Measurements from ENCODE around the gene CHI3L1. TPM values are rescaled to one million over a fixed set of nuclear protein-coding genes. Genes with fewer than 3 reads are reported as not detected.
A peak's percentile ranks its signal among the peaks of the same experiment; 100 is the strongest.

Gene CHI3L1
- total RNA-seq, 4 donors from 2014 or later: 2.9 to 23.2 TPM; not detected in 2

DNA sequence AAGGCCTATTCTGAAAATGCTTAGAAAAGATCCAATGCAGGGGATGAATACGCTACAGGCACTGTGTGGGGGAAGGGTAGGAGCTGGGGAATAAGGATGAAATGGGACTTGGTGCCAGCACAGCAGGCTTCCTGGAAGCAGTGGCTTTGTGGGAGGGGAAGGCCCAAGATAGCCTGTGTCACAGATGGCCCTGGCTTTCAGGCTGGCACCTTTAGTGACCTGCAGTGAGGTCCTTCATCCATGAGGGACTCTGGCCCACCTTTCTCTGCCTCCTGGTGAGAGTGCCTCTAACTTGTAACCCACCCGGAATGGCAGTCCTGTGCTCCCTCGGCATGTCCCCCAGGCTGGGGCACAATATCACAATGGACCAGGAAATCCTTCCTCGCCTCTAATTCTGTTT lies 919 bp downstream of the CHI3L1 start:
- Histone ChIP-seq H3K9me3 (no peaks in the 10 kb centered on the region), H3K27me3 (no peaks in the 10 kb centered on the region), H3K4me1 (peaks cover 0 to 10% (median 0%) of the 10 kb centered on the region in 4 donors), H3K4me3 (no peak overlapping the region), H3K27ac (no peak overlapping the region), H3K36me3 (no peaks in the 10 kb centered on the region)
- in situ Hi-C loops (cut with MboI; ENCODE audit: low pct_ligation_motif_present in 1 of 4, low pct_unique_long_range_greater_than_20kb in 1 of 4, low sequenced_read_pairs in 3 of 4) (no loop called here), intact Hi-C loops (cut with DNase I; ENCODE audit: low total_unique reads) (no loop called here)
- DNase-seq: no peak
- TF ChIP-seq EP300 (IDR thresholded peaks at IDR 0.05; ENCODE audit: low read depth) (no peak), POLR2AphosphoS5 (IDR thresholded peaks at IDR 0.05) (no peak), POLR2A (IDR thresholded peaks at IDR 0.05) (no peak)
- TF ChIP-seq, protein P1, sequence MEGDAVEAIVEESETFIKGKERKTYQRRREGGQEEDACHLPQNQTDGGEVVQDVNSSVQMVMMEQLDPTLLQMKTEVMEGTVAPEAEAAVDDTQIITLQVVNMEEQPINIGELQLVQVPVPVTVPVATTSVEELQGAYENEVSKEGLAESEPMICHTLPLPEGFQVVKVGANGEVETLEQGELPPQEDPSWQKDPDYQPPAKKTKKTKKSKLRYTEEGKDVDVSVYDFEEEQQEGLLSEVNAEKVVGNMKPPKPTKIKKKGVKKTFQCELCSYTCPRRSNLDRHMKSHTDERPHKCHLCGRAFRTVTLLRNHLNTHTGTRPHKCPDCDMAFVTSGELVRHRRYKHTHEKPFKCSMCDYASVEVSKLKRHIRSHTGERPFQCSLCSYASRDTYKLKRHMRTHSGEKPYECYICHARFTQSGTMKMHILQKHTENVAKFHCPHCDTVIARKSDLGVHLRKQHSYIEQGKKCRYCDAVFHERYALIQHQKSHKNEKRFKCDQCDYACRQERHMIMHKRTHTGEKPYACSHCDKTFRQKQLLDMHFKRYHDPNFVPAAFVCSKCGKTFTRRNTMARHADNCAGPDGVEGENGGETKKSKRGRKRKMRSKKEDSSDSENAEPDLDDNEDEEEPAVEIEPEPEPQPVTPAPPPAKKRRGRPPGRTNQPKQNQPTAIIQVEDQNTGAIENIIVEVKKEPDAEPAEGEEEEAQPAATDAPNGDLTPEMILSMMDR (IDR thresholded peaks at IDR 0.05): no peak
- WGBS, 2 donors (ENCODE audit: low coverage in 1 of 2): 94% methylated on average over 4 of the region's 4 CpGs; no CpG with 5 or more reads in 1 of the 2 donors

DNA sequence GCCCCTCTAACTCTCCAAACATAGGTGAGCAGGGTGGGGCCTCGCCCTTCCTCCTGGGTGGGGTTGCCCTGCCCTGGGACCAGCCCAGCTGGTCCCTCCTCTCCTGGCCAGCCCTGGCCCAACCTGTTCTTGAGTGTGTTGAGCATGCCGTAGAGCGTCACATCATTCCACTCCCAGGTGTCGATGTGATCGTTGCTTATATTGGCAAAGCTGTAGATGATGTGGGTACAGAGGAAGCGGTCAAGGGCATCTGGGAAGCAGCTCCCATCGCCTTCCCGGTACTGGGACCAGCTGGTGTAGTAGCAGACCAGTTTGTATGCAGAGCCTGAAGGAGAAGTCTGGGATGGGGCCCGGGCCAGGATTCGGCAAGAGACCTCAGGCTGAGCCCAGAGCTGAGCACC lies 1.4 kb downstream of the CHI3L1 start:
- no peaks in the 10 kb centered on the region for H3K9me3 ChIP-seq
- intact Hi-C loops (cut with DNase I; ENCODE audit: low total_unique reads): no loop called here
- H3K4me3 ChIP-seq: no peak overlapping the region
- in situ Hi-C loops (cut with MboI; ENCODE audit: low pct_ligation_motif_present in 1 of 4, low pct_unique_long_range_greater_than_20kb in 1 of 4, low sequenced_read_pairs in 3 of 4): no loop called here
- DNase-seq: peak; percentile 3
- no peak overlapping the region for H3K27ac ChIP-seq
- peaks cover 0 to 10% (median 0%) of the 10 kb centered on the region in 4 donors for H3K4me1 ChIP-seq
- no peaks in the 10 kb centered on the region for H3K27me3 ChIP-seq
- H3K36me3 ChIP-seq: no peaks in the 10 kb centered on the region
- WGBS, 2 donors (ENCODE audit: low coverage in 1 of 2): 89 to 100% methylated on average over 1 to 10 of the region's 10 CpGs
- TF ChIP-seq POLR2A (IDR thresholded peaks at IDR 0.05): no peak

DNA sequence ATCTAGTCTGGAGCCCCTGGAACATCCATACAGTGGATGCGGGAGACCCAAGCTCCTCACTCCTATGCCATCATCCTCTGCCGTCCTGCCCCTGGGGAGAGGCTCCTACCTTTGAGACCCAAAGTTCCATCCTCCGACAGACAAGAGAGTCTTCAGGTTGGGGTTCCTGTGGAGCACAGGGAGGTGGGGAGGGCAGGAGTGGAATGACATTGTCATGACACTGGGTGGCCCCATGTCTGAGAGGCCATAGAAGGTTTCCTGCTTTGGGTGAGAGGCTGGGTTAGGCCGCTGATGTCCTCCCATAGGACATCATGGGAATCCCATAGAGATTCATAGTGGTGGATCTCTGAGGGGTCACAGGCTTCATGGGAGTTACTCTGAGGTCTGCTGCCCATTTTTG lies 2.0 kb downstream of the CHI3L1 start:
- Histone ChIP-seq H3K9me3 (no peaks in the 10 kb centered on the region), H3K27me3 (no peaks in the 10 kb centered on the region), H3K36me3 (no peaks in the 10 kb centered on the region), H3K27ac (no peak overlapping the region), H3K4me1 (peaks cover 0 to 10% (median 0%) of the 10 kb centered on the region in 4 donors), H3K4me3 (no peak overlapping the region)
- WGBS, 2 donors (ENCODE audit: low coverage in 1 of 2): 69% methylated on average over 4 of the region's 4 CpGs; no CpG with 5 or more reads in 1 of the 2 donors
- DNase-seq: no peak
- intact Hi-C loops (cut with DNase I; ENCODE audit: low total_unique reads) (no loop called here), in situ Hi-C loops (cut with MboI; ENCODE audit: low pct_ligation_motif_present in 1 of 4, low pct_unique_long_range_greater_than_20kb in 1 of 4, low sequenced_read_pairs in 3 of 4) (no loop called here)
- TF ChIP-seq POLR2A (IDR thresholded peaks at IDR 0.05) (no peak), POLR2AphosphoS5 (IDR thresholded peaks at IDR 0.05) (no peak), EP300 (IDR thresholded peaks at IDR 0.05; ENCODE audit: low read depth) (no peak)
- TF ChIP-seq, protein P1 (IDR thresholded peaks at IDR 0.05): no peak

DNA sequence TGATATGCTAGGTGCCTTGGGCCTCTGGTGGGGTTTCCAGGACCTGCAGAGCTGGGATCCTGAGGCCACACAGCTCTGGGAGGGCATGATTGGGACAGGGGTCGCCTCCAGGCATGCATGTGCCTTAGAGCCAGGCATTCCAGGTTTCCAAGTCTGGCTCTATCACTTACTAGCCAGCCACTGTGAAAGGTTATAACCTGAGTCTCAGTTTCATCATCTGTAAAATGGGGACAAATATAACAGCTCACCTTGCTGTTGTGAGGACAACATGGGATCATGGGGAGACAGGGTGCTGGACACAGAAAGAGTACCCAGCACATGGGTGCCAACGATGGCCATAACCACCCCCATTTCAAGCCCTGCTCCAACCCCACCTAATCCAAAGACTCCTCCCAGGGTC lies 2.7 kb downstream of the CHI3L1 start:
- Histone ChIP-seq H3K4me3 (no peak overlapping the region), H3K27ac (no peak overlapping the region), H3K36me3 (no peaks in the 10 kb centered on the region), H3K4me1 (peaks cover 0 to 10% (median 0%) of the 10 kb centered on the region in 4 donors), H3K27me3 (no peaks in the 10 kb centered on the region), H3K9me3 (no peaks in the 10 kb centered on the region)
- in situ Hi-C loops (cut with MboI; ENCODE audit: low pct_ligation_motif_present in 1 of 4, low pct_unique_long_range_greater_than_20kb in 1 of 4, low sequenced_read_pairs in 3 of 4) (no loop called here), intact Hi-C loops (cut with DNase I; ENCODE audit: low total_unique reads) (no loop called here)
- no peak for DNase-seq
- 90% methylated on average over 2 of the region's 2 CpGs; no CpG with 5 or more reads in 1 of the 2 donors for WGBS, 2 donors (ENCODE audit: low coverage in 1 of 2)
- TF ChIP-seq EP300 (IDR thresholded peaks at IDR 0.05; ENCODE audit: low read depth): no peak
- TF ChIP-seq POLR2A (IDR thresholded peaks at IDR 0.05): no peak
- TF ChIP-seq, protein P1 (IDR thresholded peaks at IDR 0.05): no peak
- TF ChIP-seq POLR2AphosphoS5 (IDR thresholded peaks at IDR 0.05): no peak

DNA sequence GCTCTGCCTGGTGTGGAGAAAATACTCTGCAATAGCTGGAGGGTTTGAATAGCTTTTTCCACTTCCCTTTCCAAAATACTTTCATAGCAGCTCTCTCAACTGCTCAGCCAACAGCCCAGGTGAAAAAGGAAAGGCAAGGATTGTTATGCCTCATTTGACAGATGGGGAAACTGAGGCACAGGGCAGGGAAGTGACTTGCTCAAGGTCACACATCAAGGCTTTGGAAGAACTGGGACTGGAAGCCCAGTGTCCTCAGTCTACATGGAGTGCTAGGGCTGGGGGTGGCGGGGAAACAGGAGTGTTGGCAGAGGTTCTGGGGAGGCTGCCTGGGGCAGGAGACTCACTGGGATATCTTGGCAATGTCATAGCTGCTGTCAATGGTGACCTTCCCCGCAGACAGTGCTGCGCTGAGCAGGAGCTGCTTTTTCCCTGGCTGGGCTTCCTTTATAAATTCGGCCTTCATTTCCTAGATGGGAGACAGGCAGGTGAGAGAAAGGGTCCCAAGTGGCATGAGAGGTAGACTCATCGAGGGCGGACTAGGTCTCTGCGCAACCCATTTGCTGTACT lies 4.0 kb downstream of the CHI3L1 start:
- TF ChIP-seq EP300 (IDR thresholded peaks at IDR 0.05; ENCODE audit: low read depth): no peak
- TF ChIP-seq POLR2AphosphoS5 (IDR thresholded peaks at IDR 0.05): no peak
- TF ChIP-seq POLR2A (IDR thresholded peaks at IDR 0.05): no peak
- TF ChIP-seq, protein P1 (IDR thresholded peaks at IDR 0.05): no peak
- H3K27me3 ChIP-seq: no peaks in the 10 kb centered on the region
- in situ Hi-C loops (cut with MboI; ENCODE audit: low pct_ligation_motif_present in 1 of 4, low pct_unique_long_range_greater_than_20kb in 1 of 4, low sequenced_read_pairs in 3 of 4) (no loop called here), intact Hi-C loops (cut with DNase I; ENCODE audit: low total_unique reads) (no loop called here)
- no peak overlapping the region for H3K27ac ChIP-seq
- no peaks in the 10 kb centered on the region for H3K9me3 ChIP-seq
- H3K4me1 ChIP-seq: peaks cover 0 to 10% (median 0%) of the 10 kb centered on the region in 4 donors
- no peaks in the 10 kb centered on the region for H3K36me3 ChIP-seq
- WGBS, 2 donors (ENCODE audit: low coverage in 1 of 2): 90% methylated on average over 7 of the region's 7 CpGs; no CpG with 5 or more reads in 1 of the 2 donors
- DNase-seq: no peak
- no peak overlapping the region for H3K4me3 ChIP-seq

Data from transverse colon (tissue), 4 donors.